ENCODE results near the gene MOB1A.

GRCh38 chr2:74227646-74228045 is 49.0 kb upstream of the MOB1A start:
- TF ChIP-seq, protein P1, sequence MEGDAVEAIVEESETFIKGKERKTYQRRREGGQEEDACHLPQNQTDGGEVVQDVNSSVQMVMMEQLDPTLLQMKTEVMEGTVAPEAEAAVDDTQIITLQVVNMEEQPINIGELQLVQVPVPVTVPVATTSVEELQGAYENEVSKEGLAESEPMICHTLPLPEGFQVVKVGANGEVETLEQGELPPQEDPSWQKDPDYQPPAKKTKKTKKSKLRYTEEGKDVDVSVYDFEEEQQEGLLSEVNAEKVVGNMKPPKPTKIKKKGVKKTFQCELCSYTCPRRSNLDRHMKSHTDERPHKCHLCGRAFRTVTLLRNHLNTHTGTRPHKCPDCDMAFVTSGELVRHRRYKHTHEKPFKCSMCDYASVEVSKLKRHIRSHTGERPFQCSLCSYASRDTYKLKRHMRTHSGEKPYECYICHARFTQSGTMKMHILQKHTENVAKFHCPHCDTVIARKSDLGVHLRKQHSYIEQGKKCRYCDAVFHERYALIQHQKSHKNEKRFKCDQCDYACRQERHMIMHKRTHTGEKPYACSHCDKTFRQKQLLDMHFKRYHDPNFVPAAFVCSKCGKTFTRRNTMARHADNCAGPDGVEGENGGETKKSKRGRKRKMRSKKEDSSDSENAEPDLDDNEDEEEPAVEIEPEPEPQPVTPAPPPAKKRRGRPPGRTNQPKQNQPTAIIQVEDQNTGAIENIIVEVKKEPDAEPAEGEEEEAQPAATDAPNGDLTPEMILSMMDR (IDR thresholded peaks at IDR 0.05) = no peak
- no peak for TF ChIP-seq POLR2A (IDR thresholded peaks at IDR 0.05)
- TF ChIP-seq EP300 (IDR thresholded peaks at IDR 0.05) = no peak

Data from upper lobe of left lung (tissue), 4 donors.